GM19328 (cell line): ENCODE data around the gene DHRSX.
"Not testable (repeated sequence)": the region's sequence is repeated elsewhere in the genome, so short reads cannot be mapped to it uniquely, and the experiment has no call there.

Source experiments
- ATAC-seq: cut with Tn5 transposase; IDR thresholded peaks from one replicate; pipeline ENCODE4 v1.9.1; 2021; ENCODE audit warnings: mild to moderate bottlenecking, moderate library complexity; ENCODE audit not compliant: unreplicated experiment

The DHRSX gene

GRCh38 chrX:2521092-2521926, 20.5 kb upstream of the DHRSX start:
- peak; percentile 72 for ATAC-seq

DNA sequence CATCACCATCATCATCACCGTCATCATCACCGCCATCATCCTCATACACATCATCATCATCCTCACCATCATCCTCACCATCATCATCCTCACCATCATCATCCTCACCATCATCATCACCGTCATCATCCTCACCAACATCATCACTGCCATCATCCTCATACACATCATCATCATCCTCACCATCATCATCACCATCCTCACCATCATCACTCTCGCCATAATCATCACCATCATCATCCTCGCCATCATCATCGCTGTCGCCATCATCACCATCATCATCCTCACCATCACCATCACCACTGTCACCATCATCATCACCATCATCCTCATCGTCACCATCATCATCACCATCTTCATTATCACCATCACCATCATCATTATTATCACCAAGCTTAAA, 19.8 kb upstream of the DHRSX start:
- ATAC-seq: no peak

DNA sequence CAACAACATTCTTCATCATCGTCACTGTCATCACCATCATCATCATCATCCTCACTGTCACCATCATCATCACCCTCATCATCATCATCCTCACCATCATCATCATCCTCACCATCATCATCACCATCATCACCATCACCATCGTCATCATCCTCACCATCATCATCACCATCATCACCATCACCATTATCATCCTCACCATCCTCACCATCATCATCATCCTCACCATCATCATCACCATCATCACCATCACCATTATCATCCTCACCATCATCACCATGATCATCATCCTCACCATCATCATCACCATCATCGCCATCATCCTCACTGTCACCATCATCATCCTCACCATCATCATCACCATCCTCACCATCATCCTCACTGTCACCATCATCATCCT, 18.9 kb upstream of the DHRSX start:
- ATAC-seq: not testable (repeated sequence)

DNA sequence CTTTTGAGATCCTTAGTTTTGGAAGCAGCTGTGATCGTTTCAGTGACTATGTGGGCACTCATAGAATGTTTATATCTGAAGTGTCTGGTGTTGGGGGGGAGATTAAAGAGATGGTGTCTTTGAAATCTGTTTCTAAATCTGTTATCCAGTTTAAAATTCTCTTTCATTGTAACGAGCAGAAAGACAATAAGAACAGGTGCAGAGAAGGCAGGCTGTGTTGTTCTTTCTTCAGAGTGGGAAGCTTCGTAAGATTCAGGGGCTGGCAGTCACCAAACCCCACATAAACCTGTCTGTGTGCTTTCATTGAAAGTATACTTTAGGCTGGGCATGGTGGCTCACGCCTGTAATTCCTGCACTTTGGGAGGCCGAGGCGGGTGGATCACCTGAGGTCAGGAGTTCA, 16.3 kb upstream of the DHRSX start:
- ATAC-seq: peak; percentile 4

GRCh38 chrX:2516623-2517022, 15.8 kb upstream of the DHRSX start:
- peak; percentile 45 for ATAC-seq

DNA sequence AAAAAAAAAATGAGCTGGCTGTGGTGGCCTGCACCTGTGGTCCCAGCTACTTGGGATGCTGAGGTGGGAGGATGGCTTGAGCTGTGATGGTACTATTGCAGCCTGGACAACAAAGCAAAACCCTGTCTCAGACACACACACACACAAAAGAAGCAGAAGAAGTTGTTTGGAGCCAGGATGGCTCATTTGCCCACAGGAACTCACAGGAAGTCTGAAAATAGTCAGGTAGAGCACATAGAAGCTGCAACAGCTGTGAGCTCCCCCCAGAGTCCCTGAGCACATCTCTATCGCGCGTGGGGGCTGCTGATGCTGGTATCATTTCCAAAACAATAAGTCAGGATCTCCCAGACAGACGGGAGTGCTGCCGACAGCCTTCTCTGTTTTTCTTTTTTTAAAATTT, 13.4 kb upstream of the DHRSX start:
- ATAC-seq: no peak

DNA sequence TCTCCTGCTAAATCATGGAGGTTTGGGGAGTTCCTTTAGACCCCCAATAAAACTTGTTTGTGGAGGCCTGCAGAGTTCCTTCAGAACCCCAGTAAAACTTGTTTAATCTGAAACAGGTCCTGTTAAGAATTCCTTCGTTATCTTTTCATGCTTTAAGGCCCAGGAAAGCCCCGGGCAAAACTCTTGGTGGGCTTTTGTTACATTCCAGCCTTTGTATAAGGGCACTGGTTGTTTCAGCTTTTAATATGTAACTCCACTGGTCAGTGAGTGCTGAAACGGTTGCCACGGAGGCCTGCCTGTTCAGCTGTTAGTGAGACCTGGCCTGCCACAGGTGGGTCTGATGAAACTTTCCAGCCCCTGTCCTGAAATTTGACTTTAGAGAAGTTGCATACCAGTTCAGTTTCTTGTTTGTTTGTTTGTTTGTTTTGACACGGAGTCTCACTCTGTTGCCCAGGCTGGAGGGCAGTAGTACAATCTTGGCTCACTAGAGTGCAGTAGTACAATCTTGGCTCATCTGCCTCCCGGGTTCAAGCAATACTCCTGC, 12.4 kb upstream of the DHRSX start:
- no peak for ATAC-seq

DNA sequence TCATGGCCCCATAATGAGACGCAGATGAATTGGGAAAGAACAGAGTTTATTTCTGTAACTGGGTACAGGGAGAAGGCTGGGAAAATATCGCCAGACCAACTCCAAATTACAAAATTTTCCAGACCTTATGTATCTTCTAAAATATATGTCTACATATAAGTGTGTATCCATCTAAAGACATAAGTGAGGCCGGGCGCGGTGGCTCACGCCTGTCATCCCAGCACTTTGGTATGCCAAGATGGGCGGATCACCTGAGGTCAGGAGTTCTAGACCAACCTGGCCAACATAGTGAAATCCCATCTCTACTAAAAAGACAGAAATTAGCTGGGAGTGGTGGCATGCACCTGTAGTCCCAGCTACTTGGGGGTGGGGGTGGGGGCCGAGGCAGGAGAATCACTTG, 11.7 kb upstream of the DHRSX start:
- no peak for ATAC-seq

DNA sequence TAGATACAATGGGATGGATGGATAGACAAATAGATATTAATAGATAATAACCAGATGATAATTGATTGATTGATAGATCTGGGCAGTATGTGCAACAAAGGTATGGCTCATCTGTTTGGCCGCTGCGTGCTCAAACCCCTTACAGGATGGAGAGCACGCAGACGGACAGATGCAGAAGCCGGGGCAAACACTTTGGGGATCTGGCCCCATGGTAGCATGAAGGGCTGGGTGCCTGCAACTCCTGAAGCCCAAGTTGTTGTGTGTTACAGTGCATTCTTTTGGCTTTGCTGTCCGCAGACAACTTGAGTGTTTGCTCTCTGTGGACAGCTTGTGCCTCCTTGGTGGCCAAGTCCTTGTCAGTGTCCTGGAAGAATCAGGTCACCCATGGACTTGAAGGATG, 10.6 kb upstream of the DHRSX start:
- no peak for ATAC-seq

DNA sequence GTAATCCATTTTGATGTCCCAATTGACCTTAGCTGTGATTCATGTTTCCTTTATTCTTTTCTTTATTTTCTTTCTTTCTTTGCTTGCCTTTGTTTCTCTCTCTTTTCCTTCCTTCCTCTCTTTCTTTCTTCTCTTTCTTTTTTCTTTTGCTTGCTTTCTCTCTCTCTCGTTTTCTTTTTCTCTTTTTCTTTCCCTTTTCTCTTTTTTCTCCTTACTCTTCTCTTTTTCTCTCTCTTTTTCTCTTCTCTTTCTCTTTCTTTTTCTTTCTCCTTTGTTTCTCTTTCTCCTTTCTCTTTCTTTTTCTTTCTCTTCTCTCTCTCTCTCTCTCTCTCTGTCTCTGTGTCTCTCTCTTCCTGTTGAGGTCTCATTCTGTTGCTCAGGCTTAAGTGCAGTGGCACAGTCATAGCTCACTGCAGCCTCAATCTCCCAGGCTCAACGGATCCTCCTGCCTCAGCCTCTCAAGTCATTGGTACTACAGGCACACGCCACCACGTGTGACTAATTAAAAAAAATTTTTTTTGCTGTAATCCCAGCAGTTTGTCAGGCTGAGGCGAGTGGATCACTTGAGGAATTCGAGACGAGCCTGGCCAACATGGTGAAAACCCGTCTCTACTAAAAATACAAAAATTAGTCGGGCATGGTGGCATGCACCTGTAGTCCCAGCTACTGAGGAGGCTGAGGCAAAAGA, 8.0 kb upstream of the DHRSX start:
- ATAC-seq: no peak

DNA sequence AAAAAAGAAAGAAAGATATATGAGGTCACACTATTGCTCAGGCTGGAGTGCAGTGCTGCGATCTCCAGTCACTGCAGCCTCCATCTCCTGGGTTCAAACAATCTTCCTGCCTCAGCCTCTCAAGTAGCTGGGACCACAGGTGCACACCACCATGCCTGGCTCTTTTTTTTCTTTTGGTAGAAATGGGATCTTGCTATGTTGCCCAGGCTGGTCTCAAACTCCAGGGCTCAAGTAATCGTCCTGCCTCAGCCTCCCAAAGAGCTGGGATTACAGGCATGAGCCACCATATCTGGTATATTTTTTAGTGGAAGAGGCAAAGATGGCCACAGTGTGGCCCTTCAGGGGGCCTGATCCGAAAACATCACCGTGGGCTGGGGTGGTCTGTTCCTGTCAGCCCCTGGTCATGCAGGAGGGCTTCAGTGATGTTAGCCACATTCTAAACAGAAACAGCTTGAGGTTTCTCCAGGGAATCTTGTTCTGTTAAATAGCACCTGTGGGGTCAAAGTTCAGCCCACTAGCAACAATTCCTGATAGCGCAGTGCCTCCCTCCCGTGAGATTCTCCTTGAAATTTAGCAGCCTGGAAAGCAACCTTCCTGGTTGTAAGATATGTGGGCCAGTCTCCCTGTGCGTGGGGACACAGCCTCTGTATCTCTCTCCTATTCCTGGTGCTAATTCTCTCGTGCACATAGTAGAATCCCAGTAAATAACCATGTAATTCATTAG, 7.3 kb upstream of the DHRSX start:
- ATAC-seq: no peak

GRCh38 chrX:2507196-2507595, 6.4 kb upstream of the DHRSX start:
- no peak for ATAC-seq

- ATAC-seq: not testable (repeated sequence)
Observed at GRCh38 chrX:2505341-2505740, 4.6 kb upstream of the DHRSX start.

- no peak for ATAC-seq
Observed at GRCh38 chrX:2504706-2505332, 4.0 kb upstream of the DHRSX start.

DNA sequence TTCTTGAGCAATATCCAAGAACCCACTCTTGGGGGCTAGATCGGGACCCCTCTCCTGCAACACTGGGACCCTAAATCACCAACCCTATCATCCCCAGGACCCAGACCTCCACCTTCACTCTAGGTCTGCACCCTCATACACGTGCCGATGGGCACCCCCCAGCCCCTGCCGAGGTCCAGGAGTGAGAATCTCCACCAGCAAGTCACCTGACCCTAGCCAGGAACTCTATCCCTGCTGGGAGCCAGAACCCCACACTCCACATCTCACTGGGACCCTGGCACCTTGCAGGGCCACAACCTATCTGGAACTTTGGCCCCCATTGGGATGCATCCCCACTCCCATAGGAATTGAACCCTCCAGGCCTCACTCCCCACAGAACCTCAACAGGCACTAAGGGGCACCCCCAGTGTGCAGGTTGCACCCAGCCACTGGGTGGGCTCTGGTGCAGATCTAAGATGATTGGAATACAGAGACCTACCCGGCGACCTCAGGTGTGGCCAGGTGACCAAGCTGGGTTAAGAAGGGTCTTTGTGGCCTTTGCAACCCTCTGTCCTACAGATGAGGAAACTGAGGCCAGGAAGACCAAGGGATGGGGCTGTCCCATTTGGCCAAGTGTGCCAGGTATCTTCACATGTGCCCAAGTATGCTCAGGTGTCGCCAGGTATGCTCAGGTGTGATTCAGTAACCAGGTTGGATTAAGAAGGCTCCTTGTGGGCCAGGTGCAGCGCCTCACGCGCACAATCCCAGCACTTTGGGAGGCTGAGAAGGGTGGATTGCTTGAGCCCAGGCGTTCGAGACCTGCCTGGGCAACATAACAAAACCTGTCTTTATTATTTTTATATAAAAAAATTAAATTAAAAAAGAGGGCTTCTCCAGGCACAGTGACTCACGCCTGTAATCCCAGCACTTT, 3.1 kb upstream of the DHRSX start:
- ATAC-seq: no peak

DNA sequence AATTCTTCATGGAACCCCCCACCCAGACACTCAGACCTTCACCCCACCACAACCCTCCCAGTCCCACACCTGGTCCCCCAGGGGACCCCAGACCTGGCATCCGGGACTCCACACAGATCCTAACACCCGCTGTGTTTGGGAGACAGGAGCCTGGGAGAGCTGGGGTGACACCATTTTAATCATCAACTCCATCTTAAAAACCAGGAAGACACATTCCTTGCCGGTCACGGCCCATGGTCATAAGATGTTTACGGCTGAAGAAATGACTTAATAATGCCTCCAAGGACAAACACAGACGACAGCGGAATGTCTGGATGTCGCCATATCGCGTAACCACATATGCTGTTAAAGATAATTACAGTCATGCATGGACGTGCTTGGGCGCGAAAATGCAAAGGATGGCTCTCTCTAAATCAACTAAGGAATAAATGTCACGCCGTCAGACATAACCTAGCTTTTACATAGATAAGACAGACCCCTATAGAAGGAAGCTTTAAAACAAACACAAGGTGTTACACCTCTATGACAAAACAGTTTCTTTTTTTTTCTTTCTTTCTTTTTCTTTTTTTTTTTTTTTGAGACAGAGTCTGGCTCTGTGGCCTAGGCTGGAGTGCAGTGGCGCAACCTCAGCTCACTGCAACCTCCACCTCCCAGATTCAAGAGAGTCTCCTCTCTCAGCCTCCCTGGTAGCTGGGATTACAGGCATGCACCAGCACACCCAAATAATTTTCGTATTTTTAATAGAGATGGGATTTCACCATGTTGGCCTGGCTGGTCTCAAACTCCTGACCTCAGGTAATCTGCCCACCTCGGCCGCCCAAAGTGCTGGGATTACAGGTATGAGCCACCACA, 2.1 kb upstream of the DHRSX start:
- ATAC-seq: no peak

DNA sequence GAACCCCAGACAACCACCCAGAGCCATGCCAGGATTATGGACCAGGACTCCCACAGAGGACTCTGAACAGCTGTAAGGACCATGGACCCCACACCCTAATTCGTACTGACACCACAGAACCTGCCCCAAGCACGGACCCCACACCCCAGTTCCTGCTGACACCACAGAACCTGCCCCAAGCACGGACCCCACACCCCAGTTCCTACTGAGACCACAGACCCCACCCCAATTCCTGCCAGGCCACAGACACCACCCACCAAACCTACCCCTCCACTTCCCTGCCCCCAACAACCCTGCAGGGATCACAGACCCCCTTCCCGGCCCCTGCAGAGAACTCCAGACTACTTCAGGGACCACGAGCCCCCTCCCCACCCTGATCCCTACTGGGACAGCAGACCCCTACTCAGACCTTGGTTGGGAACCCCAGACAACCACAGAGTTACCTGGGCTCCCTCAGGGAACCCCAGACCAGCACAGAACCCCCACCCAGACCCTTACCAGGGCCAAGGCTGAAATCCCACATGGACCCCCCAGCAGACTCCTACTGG, 1.4 kb upstream of the DHRSX start:
- no peak for ATAC-seq

DNA sequence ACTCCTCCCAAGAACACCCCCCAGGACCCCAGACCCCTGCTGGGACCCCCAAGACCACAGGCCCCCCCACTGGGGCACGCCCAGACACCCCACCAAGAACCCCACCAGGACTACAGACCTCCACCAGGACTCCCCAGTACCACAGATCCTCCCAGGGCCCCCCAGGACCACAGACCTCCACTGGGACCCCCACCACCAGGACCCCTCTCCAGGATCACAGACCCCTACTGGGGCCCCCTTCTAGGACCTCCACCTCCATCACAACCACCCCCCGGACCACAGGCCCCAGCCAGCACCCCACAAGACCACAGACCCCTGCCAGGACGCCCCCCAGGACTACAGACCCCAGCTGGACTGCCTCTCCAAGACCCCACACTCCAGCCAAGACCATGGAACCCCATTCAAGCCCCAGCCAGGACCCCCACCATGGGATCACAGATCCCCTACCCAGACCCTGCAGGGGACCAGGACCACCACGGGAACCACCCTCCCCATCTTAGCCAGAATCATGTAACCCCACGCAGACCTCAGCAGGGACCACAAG, 855 bp upstream of the DHRSX start:
- no peak for ATAC-seq
